Astrocyte of the spinal cord (primary cell): Measurements from ENCODE around the gene ZNF8.

ENCODE experiments used
- DNase-seq: peaks from one replicate; pipeline ENCODE4 v3.0.0; 2011; ENCODE audit warnings: low read depth, low spot score
- H3K4me3 ChIP-seq: 2 replicates; pipeline ENCODE4 v1.5.1; 2011; ENCODE audit warnings: low read depth, mild to moderate bottlenecking, low read length, moderate library complexity
- CTCF ChIP-seq: IDR thresholded peaks from 2 replicates; pipeline ENCODE4 v1.5.1; 2012; ENCODE audit warnings: low read depth, mild to moderate bottlenecking, low read length, inconsistent platforms
- in situ Hi-C: cut with HindIII; loops from 2 replicates; pipeline ENCODE4 v1.10.0; 2017; ENCODE audit warnings: low sequenced_read_pairs

Gene ZNF8

GRCh38 chr19:58291943-58292342 lies 13.2 kb downstream of the ZNF8 start:
- no peak for DNase-seq
- in situ Hi-C loops, result no loop called here
- TF ChIP-seq CTCF, result no peak
- no peak overlapping the region for H3K4me3 ChIP-seq

GRCh38 chr19:58294743-58295374 lies 16.1 kb downstream of the ZNF8 start:
- in situ Hi-C loops, result no loop called here
- no peak overlapping the region for H3K4me3 ChIP-seq
- no peak for DNase-seq
- no peak for TF ChIP-seq CTCF

GRCh38 chr19:58296104-58296503 lies 17.3 kb downstream of the ZNF8 start:
- DNase-seq, result no peak
- no peak for TF ChIP-seq CTCF
- in situ Hi-C loops, result no loop called here
- no peak overlapping the region for H3K4me3 ChIP-seq

GRCh38 chr19:58300620-58301019 lies 21.9 kb downstream of the ZNF8 start:
- in situ Hi-C loops, result no loop called here
- DNase-seq, result no peak
- no peak for TF ChIP-seq CTCF
- H3K4me3 ChIP-seq, result no peak overlapping the region

GRCh38 chr19:58304255-58304654 lies 25.5 kb downstream of the ZNF8 start:
- TF ChIP-seq CTCF, result no peak
- H3K4me3 ChIP-seq, result no peak overlapping the region
- no peak for DNase-seq
- in situ Hi-C loops, result no loop called here

- DNase-seq, result no peak
- peak overlapping the region; percentile 94 for H3K4me3 ChIP-seq
- in situ Hi-C loops, result no loop called here
- TF ChIP-seq CTCF, result no peak
These were observed 26.0 kb downstream of the ZNF8 start for GRCh38 chr19:58304748-58305064.
